HCT116 (cell line): ENCODE measurements around the gene GABARAPL1. TPM values are rescaled to one million over a fixed set of nuclear protein-coding genes. Genes with fewer than 3 reads are reported as not detected.

Experiments
- ATAC-seq: fragments of 200-7000 bp; cut with Tn5 transposase; 2 replicates; pipeline ENCODE4 v1.9.1; 2020; ENCODE audit warnings: mild to moderate bottlenecking, moderate library complexity
- BruUV-seq: library from RNA; stranded (reverse); fragments of 400-500 nt; replicated peaks from 2 replicates; lab custom pipeline; 2021; lab: Mats Ljungman, UMichigan
- CTCF ChIA-PET: fragments of 300-600 bp; sonication (Branson Sonifier 250); formaldehyde crosslinking; loops from one replicate; lab custom pipeline; 2021; ENCODE audit warnings: antibody characterized with exemption; lab: Charles Lee
- POLR2A ChIA-PET: fragments of 300-600, 350-600 bp; sonication (Branson Sonifier 250); formaldehyde crosslinking; loops from one replicate; lab custom pipeline; 2021; ENCODE audit warnings: antibody characterized with exemption; lab: Charles Lee
- RAD21 ChIA-PET, 2 experiments: fragments of 300-600 bp; sonication (Branson Sonifier 250); formaldehyde crosslinking; loops; one replicate each; lab custom pipeline; 2023; ENCODE audit warnings: low total read pairs in 2 of 2; ENCODE audit not compliant: uncharacterized antibody in 2 of 2, unreplicated experiment in 2 of 2, low non-redundant PET in 1 of 2; lab: Charles Lee
- DNase-seq: peaks from one replicate; pipeline ENCODE4 v3.0.0-alpha.2; 2010; ENCODE audit warnings: low read depth, low spot score
- H2AFZ ChIP-seq: fragments of 200-600 bp; shearing (Covaris generic), sonication (generic); 2 replicates; pipeline ENCODE4 v1.6.1; 2017; ENCODE audit warnings: low read depth, mixed run types, mixed read lengths, antibody characterized with exemption, low read length; ENCODE audit not compliant: poor library complexity, severe bottlenecking
- H3K27ac ChIP-seq: 2 replicates; pipeline ENCODE4 v1.5.1; 2012; ENCODE audit warnings: low read depth, low read length
- H3K27me3 ChIP-seq: fragments of 200-600 bp; sonication (generic); 2 replicates; pipeline ENCODE4 v1.6.1; 2016; ENCODE audit warnings: mixed run types, low read length, mixed read lengths; ENCODE audit not compliant: insufficient read depth
- H3K36me3 ChIP-seq, 2 experiments: fragments of 200-500 bp in 1 of 2; fragments of 200-600 bp in 1 of 2; sonication (Bioruptor generic) in 1 of 2; sonication (generic) in 1 of 2; 2 replicates each; pipeline versions ENCODE4 v1.5.1 to v1.6.1; 2014 to 2016; ENCODE audit warnings: low read length in 2 of 2, inconsistent platforms in 1 of 2, mixed read lengths in 1 of 2, mixed run types in 1 of 2; ENCODE audit not compliant: insufficient read depth in 2 of 2, control insufficient read depth in 1 of 2
- H3K4me1 ChIP-seq, 2 experiments: fragments of 200-600 bp in 1 of 2; sonication (generic) in 1 of 2; 2 replicates each; pipeline versions ENCODE4 v1.5.1 to v1.6.1; 2012 to 2017; ENCODE audit warnings: low read length in 2 of 2, inconsistent platforms in 1 of 2, mild to moderate bottlenecking in 1 of 2, mixed read lengths in 1 of 2, mixed run types in 1 of 2, moderate library complexity in 1 of 2; ENCODE audit not compliant: insufficient read depth in 2 of 2, control insufficient read depth in 1 of 2
- H3K4me2 ChIP-seq: fragments of 200-600 bp; sonication (generic); 2 replicates; pipeline ENCODE4 v1.6.1; 2017; ENCODE audit warnings: mixed run types, low read length, mixed read lengths
- H3K4me3 ChIP-seq, 2 experiments: fragments of 200-600 bp in 1 of 2; sonication (generic) in 1 of 2; replicated peaks in 1 of 2; 2 replicates each; pipeline ENCODE4 v1.5.1; 2011 to 2016; ENCODE audit warnings: low read length in 2 of 2, control low read depth in 1 of 2, low read depth in 1 of 2, mild to moderate bottlenecking in 1 of 2, mixed read lengths in 1 of 2, mixed run types in 1 of 2
- H3K79me2 ChIP-seq: fragments of 200-600 bp; sonication (generic); 2 replicates; pipeline ENCODE4 v1.6.1; 2017; ENCODE audit warnings: mild to moderate bottlenecking, mixed run types, low read length, moderate library complexity, mixed read lengths; ENCODE audit not compliant: insufficient read depth
- H3K9ac ChIP-seq: fragments of 200-600 bp; sonication (generic); 2 replicates; pipeline ENCODE4 v1.6.1; 2016; ENCODE audit warnings: low read length, mixed read lengths
- H3K9me2 ChIP-seq: fragments of 200-600 bp; sonication (generic), shearing (Covaris generic); 2 replicates; pipeline ENCODE4 v1.6.1; 2017; ENCODE audit warnings: mixed run types, mild to moderate bottlenecking, moderate library complexity; ENCODE audit not compliant: insufficient read depth
- H3K9me3 ChIP-seq, 2 experiments: fragments of 200-500 bp in 1 of 2; fragments of 200-600 bp in 1 of 2; sonication (Bioruptor generic) in 1 of 2; sonication (generic) in 1 of 2; 2 replicates each; pipeline ENCODE4 v1.6.1; 2014 to 2017; ENCODE audit warnings: low read length in 2 of 2, mixed read lengths in 2 of 2, inconsistent platforms in 1 of 2, low read depth in 1 of 2, mild to moderate bottlenecking in 1 of 2, mixed run types in 1 of 2, moderate library complexity in 1 of 2; ENCODE audit not compliant: control insufficient read depth in 1 of 2, insufficient read depth in 1 of 2
- H4K20me1 ChIP-seq: fragments of 200-600 bp; sonication (generic), shearing (Covaris generic); 2 replicates; pipeline ENCODE4 v1.6.1; 2017; ENCODE audit warnings: mixed run types, mild to moderate bottlenecking, moderate library complexity; ENCODE audit not compliant: insufficient read depth
- ATF3 ChIP-seq: IDR thresholded peaks from 2 replicates; pipeline ENCODE4 v1.6.1; 2012
- CEBPB ChIP-seq: IDR thresholded peaks from 2 replicates; pipeline ENCODE4 v1.6.1; 2012; ENCODE audit warnings: low read depth
- EGR1 ChIP-seq: IDR thresholded peaks from 2 replicates; pipeline ENCODE4 v1.6.1; 2012; ENCODE audit warnings: low read depth
- ELF1 ChIP-seq: IDR thresholded peaks from 2 replicates; pipeline ENCODE4 v1.6.1; 2012; ENCODE audit warnings: low read depth, borderline replicate concordance
- EZH2 ChIP-seq: fragments of 200-600 bp; sonication (generic); IDR thresholded peaks from 2 replicates; pipeline ENCODE4 v1.6.1; 2017; ENCODE audit warnings: antibody characterized with exemption, mixed run types
- FOSL1 ChIP-seq: IDR thresholded peaks from 2 replicates; pipeline ENCODE4 v1.6.1; 2012; ENCODE audit warnings: low read depth
- JUND ChIP-seq: IDR thresholded peaks from 2 replicates; pipeline ENCODE4 v1.6.1; 2012
- POLR2A ChIP-seq: IDR thresholded peaks from 2 replicates; pipeline ENCODE4 v1.7.0; 2011; ENCODE audit warnings: borderline replicate concordance; ENCODE audit not compliant: insufficient read depth, insufficient read length; ENCODE audit errors: extremely low read depth
- POLR2AphosphoS5 ChIP-seq: IDR thresholded peaks from 2 replicates; pipeline ENCODE4 v1.6.1; 2011; ENCODE audit warnings: mild to moderate bottlenecking, low read depth, low read length, moderate library complexity
- SIN3A ChIP-seq: IDR thresholded peaks from 2 replicates; pipeline ENCODE4 v1.6.1; 2012; ENCODE audit warnings: low read depth
- SP1 ChIP-seq: IDR thresholded peaks from 2 replicates; pipeline ENCODE4 v1.6.1; 2012; ENCODE audit warnings: low read depth
- SRF ChIP-seq: IDR thresholded peaks from 2 replicates; pipeline ENCODE4 v1.6.1; 2012; ENCODE audit warnings: low read depth
- TCF7L2 ChIP-seq: IDR thresholded peaks from 2 replicates; pipeline ENCODE4 v1.7.0; 2011; ENCODE audit warnings: borderline replicate concordance, inconsistent platforms; ENCODE audit not compliant: insufficient read depth, insufficient read length; ENCODE audit errors: extremely low read depth
- YY1 ChIP-seq: IDR thresholded peaks from 2 replicates; pipeline ENCODE4 v1.6.1; 2011; ENCODE audit warnings: low read length, low read depth, moderate library complexity, mild to moderate bottlenecking; ENCODE audit not compliant: insufficient replicate concordance; ENCODE audit errors: extremely low read depth
- ZFX ChIP-seq: fragments of 450-650 bp; IDR thresholded peaks from 2 replicates; pipeline ENCODE4 v1.6.1; 2017
- intact Hi-C: fragments of 100-400 bp; cut with micrococcal nuclease; formaldehyde crosslinking; loops from 2 replicates; pipeline ENCODE4 v1.10.0; 2022
- total RNA-seq: library from RNA; stranded (reverse); gene quantifications from one replicate; pipeline ENCODE4 v1.2.1, GENCODE V29; 2021; ENCODE audit not compliant: unreplicated experiment
- TF ChIP-seq, protein P1 (sequence below): IDR thresholded peaks from 2 replicates; pipeline ENCODE4 v1.6.1; 2011; ENCODE audit warnings: mild to moderate bottlenecking, low read length, moderate library complexity; ENCODE audit not compliant: insufficient replicate concordance; ENCODE audit errors: extremely low read depth
- TF ChIP-seq, protein P2 (sequence below), 3 experiments: fragments of 200-600 bp in 1 of 3; sonication (generic) in 1 of 3; IDR thresholded peaks in 2 of 3; conservative IDR thresholded peaks in 1 of 3; 2 replicates each; pipeline ENCODE4 v1.5.1; 2012 to 2017; ENCODE audit warnings: low read depth in 2 of 3, low read length in 2 of 3, antibody characterized with exemption in 1 of 3, borderline replicate concordance in 1 of 3, control low read depth in 1 of 3, mild to moderate bottlenecking in 1 of 3, mixed read lengths in 1 of 3, mixed run types in 1 of 3, moderate library complexity in 1 of 3; ENCODE audit not compliant: insufficient read depth in 1 of 3

Gene GABARAPL1
- total RNA-seq, 1 experiment from 2014 or later = 35.5 TPM

DNA sequence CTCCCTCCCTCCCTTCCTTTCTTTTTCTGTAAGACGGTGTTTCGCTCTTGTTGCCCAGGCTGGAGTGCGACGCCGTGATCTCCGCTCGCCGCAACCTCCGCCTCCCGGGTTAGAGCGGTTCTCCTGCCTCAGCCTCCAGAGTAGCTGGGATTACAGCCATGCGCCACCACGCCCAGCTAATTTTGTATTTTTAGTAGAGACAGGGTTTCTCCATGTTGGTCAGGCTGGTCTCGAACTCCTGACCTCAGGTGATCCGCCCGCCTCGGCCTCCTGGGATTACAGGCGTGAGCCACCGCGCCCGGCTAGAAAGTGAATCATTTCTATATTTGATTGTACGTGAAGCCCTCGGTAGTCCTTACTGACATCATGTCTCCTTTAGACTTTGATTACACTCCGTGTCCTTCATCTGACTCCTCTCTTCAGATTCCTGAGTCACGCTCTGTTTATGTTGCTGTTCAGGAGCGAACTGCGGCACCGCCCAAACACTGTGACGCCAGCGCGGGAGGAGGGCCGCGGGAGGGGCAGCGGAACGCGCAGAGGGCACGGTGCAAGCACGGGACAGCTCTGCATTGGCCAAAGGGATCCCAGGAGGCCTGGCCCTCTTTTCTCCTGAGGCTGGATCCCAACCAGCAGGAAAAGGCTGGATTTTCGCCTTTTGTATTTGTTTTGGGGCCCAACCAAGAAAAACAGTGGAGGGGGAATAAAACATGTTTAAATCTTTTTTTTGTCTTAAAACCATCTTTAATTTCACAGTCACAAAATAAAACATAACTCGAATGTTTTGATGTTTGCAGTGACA lies 538 bp upstream of the GABARAPL1 start (continued):
- TF ChIP-seq, protein P1, sequence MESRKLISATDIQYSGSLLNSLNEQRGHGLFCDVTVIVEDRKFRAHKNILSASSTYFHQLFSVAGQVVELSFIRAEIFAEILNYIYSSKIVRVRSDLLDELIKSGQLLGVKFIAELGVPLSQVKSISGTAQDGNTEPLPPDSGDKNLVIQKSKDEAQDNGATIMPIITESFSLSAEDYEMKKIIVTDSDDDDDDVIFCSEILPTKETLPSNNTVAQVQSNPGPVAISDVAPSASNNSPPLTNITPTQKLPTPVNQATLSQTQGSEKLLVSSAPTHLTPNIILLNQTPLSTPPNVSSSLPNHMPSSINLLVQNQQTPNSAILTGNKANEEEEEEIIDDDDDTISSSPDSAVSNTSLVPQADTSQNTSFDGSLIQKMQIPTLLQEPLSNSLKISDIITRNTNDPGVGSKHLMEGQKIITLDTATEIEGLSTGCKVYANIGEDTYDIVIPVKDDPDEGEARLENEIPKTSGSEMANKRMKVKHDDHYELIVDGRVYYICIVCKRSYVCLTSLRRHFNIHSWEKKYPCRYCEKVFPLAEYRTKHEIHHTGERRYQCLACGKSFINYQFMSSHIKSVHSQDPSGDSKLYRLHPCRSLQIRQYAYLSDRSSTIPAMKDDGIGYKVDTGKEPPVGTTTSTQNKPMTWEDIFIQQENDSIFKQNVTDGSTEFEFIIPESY = no peak
- TF ChIP-seq EZH2 = no peak
- TF ChIP-seq SP1 = peak; percentile 86
- TF ChIP-seq ATF3 = peak; percentile 70

GRCh38 chr12:10213168-10214135 lies 775 bp downstream of the GABARAPL1 start:
- H4K20me1 ChIP-seq = no peaks in the 10 kb centered on the region
- peaks cover 15% of the 10 kb centered on the region for H3K79me2 ChIP-seq
- CTCF ChIA-PET = interaction anchor here (0.9 to 1.6 kb wide), 2 partner anchors 60 to 461 kb away, joined by 3 to 7 read pairs; no protein-coding TSS in a partner anchor
- RAD21 ChIA-PET = no interaction called here
- H3K36me3 ChIP-seq = peaks cover 0 to 4% of the 10 kb centered on the region in 2 experiments; a peak in 1 of 4 replicates
- H2AFZ ChIP-seq = peak overlapping the region; percentile 29
- POLR2A ChIA-PET = no interaction called here
- H3K9ac ChIP-seq = peak overlapping the region; percentile 93
- intact Hi-C loops = loop anchor here (2.0 kb wide), 1 partner anchor 503 kb away; no protein-coding TSS in a partner anchor
- no peaks in the 10 kb centered on the region for H3K9me2 ChIP-seq
- no peaks in the 10 kb centered on the region for H3K9me3 ChIP-seq
- peak overlapping the region; percentile 81 for H3K4me2 ChIP-seq
- ATAC-seq (peak; percentile 37), DNase-seq (peak; percentile 48)
- no peaks in the 10 kb centered on the region for H3K27me3 ChIP-seq
- H3K4me1 ChIP-seq = peaks cover 22 to 44% of the 10 kb centered on the region in 2 experiments; a peak in 3 of 4 replicates
- H3K4me3 ChIP-seq = peak overlapping the region; percentile 84 to 89
- peak overlapping the region; percentile 79 for H3K27ac ChIP-seq
- BruUV-seq = TSS peak; percentile 53
- TF ChIP-seq SIN3A (no peak; the same call in 1 of the 2 replicates), SRF (no peak), POLR2A (no peak), SP1 (no peak), JUND (no peak), CEBPB (peak; percentile 47; the same call in 1 of the 2 replicates), YY1 (no peak), ATF3 (no peak), EGR1 (peak; percentile 57; the same call in 1 of the 2 replicates), FOSL1 (no peak), ZFX (peak; percentile 37; the same call in 1 of the 2 replicates), ELF1 (no peak), POLR2AphosphoS5 (peak; percentile 10; the same call in 1 of the 2 replicates), TCF7L2 (no peak)
- TF ChIP-seq, protein P2, sequence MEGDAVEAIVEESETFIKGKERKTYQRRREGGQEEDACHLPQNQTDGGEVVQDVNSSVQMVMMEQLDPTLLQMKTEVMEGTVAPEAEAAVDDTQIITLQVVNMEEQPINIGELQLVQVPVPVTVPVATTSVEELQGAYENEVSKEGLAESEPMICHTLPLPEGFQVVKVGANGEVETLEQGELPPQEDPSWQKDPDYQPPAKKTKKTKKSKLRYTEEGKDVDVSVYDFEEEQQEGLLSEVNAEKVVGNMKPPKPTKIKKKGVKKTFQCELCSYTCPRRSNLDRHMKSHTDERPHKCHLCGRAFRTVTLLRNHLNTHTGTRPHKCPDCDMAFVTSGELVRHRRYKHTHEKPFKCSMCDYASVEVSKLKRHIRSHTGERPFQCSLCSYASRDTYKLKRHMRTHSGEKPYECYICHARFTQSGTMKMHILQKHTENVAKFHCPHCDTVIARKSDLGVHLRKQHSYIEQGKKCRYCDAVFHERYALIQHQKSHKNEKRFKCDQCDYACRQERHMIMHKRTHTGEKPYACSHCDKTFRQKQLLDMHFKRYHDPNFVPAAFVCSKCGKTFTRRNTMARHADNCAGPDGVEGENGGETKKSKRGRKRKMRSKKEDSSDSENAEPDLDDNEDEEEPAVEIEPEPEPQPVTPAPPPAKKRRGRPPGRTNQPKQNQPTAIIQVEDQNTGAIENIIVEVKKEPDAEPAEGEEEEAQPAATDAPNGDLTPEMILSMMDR (IDR thresholded peaks at IDR 0.05 in 2 of 3, conservative IDR thresholded peaks at IDR 0.05 in 1 of 3; ENCODE audit: borderline replicate concordance in 1 of 3, insufficient read depth in 1 of 3, low read depth in 2 of 3, low read length in 2 of 3) = no peak
